Naive B cell (primary cell): ENCODE data around the gene IL3RA. TPM values are rescaled to one million over a fixed set of nuclear protein-coding genes. Genes with fewer than 3 reads are reported as not detected.
"Not testable (repeated sequence)": the region's sequence is repeated elsewhere in the genome, so short reads cannot be mapped to it uniquely, and the experiment has no call there.

ENCODE experiments used
- ATAC-seq, 2 donors: fragments of 150-1000 bp; cut with Tn5 transposase; 2 replicates each; pipeline ENCODE4 v1.10.0; 2021; ENCODE audit warnings: low read depth in 2 of 2, mild to moderate bottlenecking in 2 of 2, moderate library complexity in 2 of 2
- DNase-seq: peaks from one replicate; pipeline ENCODE4 v3.0.0; 2022
- H3K27ac Mint-ChIP-seq, 6 donors: one replicate each; pipeline ENCODE4 v1.8.0; 2020 to 2022; ENCODE audit warnings: mild to moderate bottlenecking in 6 of 6, mixed read lengths in 6 of 6, moderate library complexity in 5 of 6, inconsistent platforms in 2 of 6
- H3K27me3 Mint-ChIP-seq, 3 donors: one replicate each; pipeline ENCODE4 v1.8.0; 2021 to 2022; ENCODE audit warnings: mixed read lengths in 3 of 3, mild to moderate bottlenecking in 1 of 3
- H3K36me3 Mint-ChIP-seq, 2 donors: one replicate each; pipeline ENCODE4 v1.8.0; 2020 to 2022; ENCODE audit warnings: mixed read lengths in 2 of 2, inconsistent platforms in 1 of 2, mild to moderate bottlenecking in 1 of 2
- H3K4me1 Mint-ChIP-seq, 3 donors: one replicate each; pipeline ENCODE4 v1.8.0; 2020 to 2022; ENCODE audit warnings: mixed read lengths in 3 of 3, inconsistent platforms in 1 of 3, mild to moderate bottlenecking in 1 of 3, moderate library complexity in 1 of 3
- H3K4me3 Mint-ChIP-seq, 8 donors: one replicate each; pipeline ENCODE4 v1.8.0; 2020 to 2022; ENCODE audit warnings: mild to moderate bottlenecking in 8 of 8, mixed read lengths in 8 of 8, moderate library complexity in 8 of 8, inconsistent platforms in 2 of 8
- H3K9me3 Mint-ChIP-seq, 7 donors: one replicate each; pipeline ENCODE4 v1.8.0; 2020 to 2022; ENCODE audit warnings: mixed read lengths in 7 of 7, mild to moderate bottlenecking in 5 of 7, inconsistent platforms in 2 of 7, moderate library complexity in 1 of 7
- polyA plus RNA-seq, 6 donors: library from polyadenylated mRNA; unstranded; fragments of 300-500 nt; fragmentation: Illumina TruSeq; gene quantifications; one replicate each; pipeline ENCODE4 v1.2.3, GENCODE V29; 2021; ENCODE audit warnings: low read depth in 6 of 6

Gene IL3RA
- 10 to 100 TPM in 2 of 6 donors, 1 to 10 TPM in 4; 4.1 to 33.6 (median 7.5) TPM for polyA plus RNA-seq

GRCh38 chrX:1336331-1336943, at the start of gene IL3RA:
Gene IL3RA (plus strand): TSS chrX:1336785. CDS start chrX:1341766, 4,981 bp downstream.
- peaks cover 2 to 3% of the 10 kb centered on the region in 2 donors for H3K36me3 Mint-ChIP-seq
- ATAC-seq = peak; percentile 44 to 58
- H3K27ac Mint-ChIP-seq = peak within 1 kb of the TSS; percentile 69 to 97 (median 89)
- peaks cover 12 to 58% (median 16%) of the 10 kb centered on the region in 3 donors for H3K4me1 Mint-ChIP-seq
- DNase-seq = peak; percentile 48
- peak within 1 kb of the TSS; percentile 90 to 97 (median 95) for H3K4me3 Mint-ChIP-seq
- peaks cover 0 to 9% (median 3%) of the 10 kb centered on the region in 7 donors for H3K9me3 Mint-ChIP-seq
- no peaks in the 10 kb centered on the region for H3K27me3 Mint-ChIP-seq

DNA sequence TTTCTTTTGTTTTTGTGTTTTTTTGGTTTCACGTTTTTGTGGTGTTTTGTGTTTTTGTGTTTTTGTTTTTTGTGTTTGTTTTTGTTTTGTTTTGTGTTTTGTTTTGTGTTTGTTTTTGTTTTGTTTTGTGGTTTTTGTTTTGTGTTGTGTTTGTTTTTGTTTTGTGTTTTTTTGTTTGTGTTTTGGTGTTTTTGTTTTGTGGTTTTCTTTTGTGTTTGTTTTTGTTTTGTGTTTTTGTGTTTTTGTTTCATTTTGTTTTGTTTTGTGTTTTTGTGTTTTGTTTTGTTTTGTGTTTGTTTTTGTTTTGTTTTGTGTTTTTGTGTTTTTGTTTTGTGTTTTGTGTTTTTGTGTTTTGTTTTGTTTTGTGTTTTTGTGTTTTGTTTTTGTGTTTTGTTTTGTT, 47.0 kb upstream of the IL3RA start:
- Mint-ChIP-seq H3K9me3 (peaks cover 0 to 15% (median 6%) of the 10 kb centered on the region in 7 donors), H3K4me3 (peak overlapping the region in 2 of 8 donors; percentile 61 to 79), H3K4me1 (peaks cover 17 to 20% (median 17%) of the 10 kb centered on the region in 3 donors), H3K27me3 (peaks cover 1 to 10% (median 6%) of the 10 kb centered on the region in 3 donors), H3K27ac (peak overlapping the region in 5 of 6 donors; percentile 50 to 96 (median 75)), H3K36me3 (peaks cover 0 to 11% of the 10 kb centered on the region in 2 donors)
- ATAC-seq = no peak
- DNase-seq = no peak

DNA sequence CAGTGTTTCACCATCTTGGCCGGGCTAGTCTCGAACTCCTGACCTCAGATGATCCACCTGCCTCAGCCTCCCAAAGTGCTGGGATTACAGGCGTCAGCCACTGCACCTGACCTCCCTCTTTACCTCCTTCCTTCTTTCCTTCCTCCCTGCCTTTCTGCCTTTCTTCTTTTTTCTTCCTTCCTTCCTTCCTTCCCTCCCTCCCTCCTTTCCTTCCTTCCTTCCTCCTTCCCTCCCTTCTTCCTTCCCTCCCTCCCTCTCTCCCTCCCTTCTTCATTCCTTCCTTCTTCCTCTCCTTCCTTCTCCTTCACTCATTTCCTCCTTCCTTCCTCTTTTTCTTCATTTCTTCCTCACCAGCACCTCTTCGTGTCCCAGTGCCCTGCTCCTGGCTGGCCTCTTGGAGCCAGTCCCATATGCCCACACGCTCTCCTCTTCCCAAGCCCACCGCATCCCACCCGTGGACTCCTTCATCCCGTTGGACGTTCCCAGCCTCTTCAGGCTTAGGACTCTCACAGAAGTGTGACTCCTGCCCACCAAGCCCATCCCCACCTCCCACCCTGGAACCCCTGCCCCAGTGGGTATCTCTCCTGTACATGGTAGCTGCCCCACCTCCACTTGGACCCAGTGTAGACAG, 45.4 kb upstream of the IL3RA start:
- ATAC-seq (no peak), DNase-seq (no peak)
- peaks cover 0 to 15% (median 6%) of the 10 kb centered on the region in 7 donors for H3K9me3 Mint-ChIP-seq
- peaks cover 17 to 20% (median 17%) of the 10 kb centered on the region in 3 donors for H3K4me1 Mint-ChIP-seq
- no peak overlapping the region for H3K4me3 Mint-ChIP-seq
- H3K27me3 Mint-ChIP-seq = peaks cover 16 to 23% (median 18%) of the 10 kb centered on the region in 3 donors
- H3K36me3 Mint-ChIP-seq = peaks cover 0 to 11% of the 10 kb centered on the region in 2 donors
- H3K27ac Mint-ChIP-seq = no peak overlapping the region

DNA sequence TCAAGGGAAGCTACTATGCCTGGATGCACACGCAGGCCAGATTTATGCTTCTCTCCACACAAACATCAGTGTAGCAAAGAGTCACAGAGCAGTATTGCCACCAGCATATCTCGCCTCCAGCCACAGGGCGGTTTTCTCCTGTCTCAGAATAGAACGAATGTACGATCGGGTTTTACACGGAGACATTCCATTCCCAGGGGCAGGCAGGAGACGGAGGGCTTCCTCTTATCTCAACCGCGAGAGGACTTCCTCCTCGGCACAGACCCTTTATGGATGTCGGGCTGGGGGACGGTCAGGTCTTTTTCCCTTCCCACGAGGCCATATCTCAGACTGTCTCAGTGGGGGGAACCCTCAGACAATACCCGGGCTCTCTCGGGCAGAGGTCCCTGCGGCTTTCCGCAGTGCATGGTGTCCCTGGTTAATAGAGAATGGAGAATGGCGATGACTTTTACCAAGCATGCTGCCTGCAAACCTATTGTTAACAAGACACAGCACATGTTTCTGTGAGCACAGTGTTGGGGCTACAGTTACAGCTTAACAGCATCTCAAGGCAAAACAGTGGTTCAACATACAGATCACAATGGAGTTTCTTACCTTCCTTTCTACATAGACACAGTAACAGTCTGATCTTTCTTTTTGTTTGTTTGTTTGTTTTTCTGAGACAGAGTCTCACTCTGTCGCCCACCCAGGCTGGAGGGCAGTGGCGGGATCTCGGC, 43.9 kb upstream of the IL3RA start:
- Mint-ChIP-seq H3K9me3 (peaks cover 0 to 15% (median 6%) of the 10 kb centered on the region in 7 donors), H3K4me1 (peaks cover 17 to 20% (median 17%) of the 10 kb centered on the region in 3 donors), H3K4me3 (peak overlapping the region in 6 of 8 donors; percentile 1 to 75 (median 60)), H3K36me3 (peaks cover 0 to 11% of the 10 kb centered on the region in 2 donors), H3K27me3 (peaks cover 16 to 23% (median 20%) of the 10 kb centered on the region in 3 donors), H3K27ac (peak overlapping the region in 1 of 6 donors; percentile 88)
- no peak for DNase-seq
- ATAC-seq = peak; percentile 8 to 33

- Mint-ChIP-seq H3K36me3 (peaks cover 0 to 6% of the 10 kb centered on the region in 2 donors), H3K4me1 (peaks cover 15 to 20% (median 17%) of the 10 kb centered on the region in 3 donors), H3K27me3 (peaks cover 20 to 23% (median 20%) of the 10 kb centered on the region in 3 donors), H3K9me3 (peaks cover 0 to 11% (median 3%) of the 10 kb centered on the region in 7 donors), H3K27ac (no peak overlapping the region), H3K4me3 (no peak overlapping the region)
- no peak for ATAC-seq
- no peak for DNase-seq
Observed at GRCh38 chrX:1294301-1295067, 42.1 kb upstream of the IL3RA start.

DNA sequence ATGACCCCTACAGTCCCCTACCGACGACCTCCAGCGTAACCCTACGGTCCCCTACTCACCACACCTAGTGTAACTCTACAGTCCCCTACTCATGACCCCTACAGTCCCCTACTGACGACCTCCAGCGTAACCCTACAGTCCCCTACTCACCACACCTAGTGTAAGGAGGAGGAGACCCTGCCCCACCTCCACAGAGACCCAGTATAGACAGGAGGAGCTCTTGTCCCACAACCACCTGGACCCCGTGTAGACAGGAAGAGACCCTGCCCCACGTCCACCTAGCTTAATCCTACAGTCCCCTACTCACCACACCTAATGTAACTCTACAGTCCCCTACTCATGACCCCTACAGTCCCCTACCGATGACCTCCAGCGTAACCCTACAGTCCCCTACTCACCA, 41.0 kb upstream of the IL3RA start:
- Mint-ChIP-seq H3K4me1 (peaks cover 10 to 20% (median 17%) of the 10 kb centered on the region in 3 donors), H3K4me3 (no peak overlapping the region), H3K36me3 (no peaks in the 10 kb centered on the region), H3K27ac (no peak overlapping the region), H3K9me3 (peaks cover 0 to 5% (median 0%) of the 10 kb centered on the region in 7 donors), H3K27me3 (peaks cover 20 to 26% (median 20%) of the 10 kb centered on the region in 3 donors)
- DNase-seq (no peak), ATAC-seq (no peak)

GRCh38 chrX:1297591-1297990, 39.0 kb upstream of the IL3RA start:
- not testable (repeated sequence) for H3K9me3 Mint-ChIP-seq, H3K27ac Mint-ChIP-seq, H3K4me3 Mint-ChIP-seq, DNase-seq, H3K36me3 Mint-ChIP-seq, ATAC-seq
- Mint-ChIP-seq H3K4me1 (peaks cover under 1 to 12% (median 11%) of the 10 kb centered on the region in 3 donors), H3K27me3 (peaks cover 20 to 28% (median 20%) of the 10 kb centered on the region in 3 donors)

DNA sequence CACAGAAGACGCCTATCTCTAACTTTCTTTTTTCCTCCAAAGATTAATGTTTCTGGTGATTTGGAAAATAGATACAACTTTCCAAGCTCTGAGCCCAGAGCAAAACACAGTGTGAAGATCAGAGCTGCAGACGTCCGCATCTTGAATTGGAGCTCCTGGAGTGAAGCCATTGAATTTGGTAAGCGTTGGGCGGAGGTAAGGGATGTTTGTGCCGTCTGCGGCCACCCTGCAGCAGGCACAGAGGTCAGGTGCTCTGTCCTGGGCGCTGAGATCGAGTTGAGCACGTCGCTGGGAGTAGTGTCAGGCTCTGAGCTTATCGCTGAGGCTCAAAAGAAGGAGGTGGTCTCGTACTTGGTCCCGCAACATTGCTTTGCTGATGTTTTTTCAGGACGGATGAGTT, 36.1 kb upstream of the IL3RA start:
- ATAC-seq (no peak), DNase-seq (no peak)
- H3K4me1 Mint-ChIP-seq = no peaks in the 10 kb centered on the region
- H3K36me3 Mint-ChIP-seq = no peaks in the 10 kb centered on the region
- no peaks in the 10 kb centered on the region for H3K9me3 Mint-ChIP-seq
- no peak overlapping the region for H3K27ac Mint-ChIP-seq
- peaks cover 9 to 12% (median 11%) of the 10 kb centered on the region in 3 donors for H3K27me3 Mint-ChIP-seq
- H3K4me3 Mint-ChIP-seq = no peak overlapping the region

DNA sequence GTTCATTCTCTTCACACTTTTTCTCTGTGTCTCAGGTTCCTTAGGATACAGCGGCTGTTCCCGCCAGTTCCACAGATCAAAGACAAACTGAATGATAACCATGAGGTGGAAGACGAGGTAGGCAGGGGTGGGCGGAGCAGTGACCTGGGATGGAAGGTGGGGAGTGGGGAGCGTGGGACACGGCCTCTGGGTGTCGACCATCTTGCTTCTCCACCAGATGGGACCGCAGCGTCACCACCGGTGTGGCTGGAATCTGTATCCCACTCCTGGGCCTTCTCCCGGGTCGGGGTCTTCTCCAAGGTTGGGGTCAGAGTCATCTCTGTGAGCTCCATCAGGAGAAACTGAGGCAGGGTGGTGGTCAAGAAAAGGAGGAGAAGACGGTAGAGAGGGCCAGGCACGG, 31.2 kb upstream of the IL3RA start:
- Mint-ChIP-seq H3K27ac (peak overlapping the region in 1 of 6 donors; percentile 56), H3K4me3 (no peak overlapping the region), H3K4me1 (peaks cover 0 to 4% (median 0%) of the 10 kb centered on the region in 3 donors), H3K9me3 (peaks cover 4 to 24% (median 10%) of the 10 kb centered on the region in 7 donors), H3K36me3 (peaks cover 0 to 15% of the 10 kb centered on the region in 2 donors), H3K27me3 (peaks cover 5 to 19% (median 13%) of the 10 kb centered on the region in 3 donors)
- DNase-seq (no peak), ATAC-seq (no peak)

DNA sequence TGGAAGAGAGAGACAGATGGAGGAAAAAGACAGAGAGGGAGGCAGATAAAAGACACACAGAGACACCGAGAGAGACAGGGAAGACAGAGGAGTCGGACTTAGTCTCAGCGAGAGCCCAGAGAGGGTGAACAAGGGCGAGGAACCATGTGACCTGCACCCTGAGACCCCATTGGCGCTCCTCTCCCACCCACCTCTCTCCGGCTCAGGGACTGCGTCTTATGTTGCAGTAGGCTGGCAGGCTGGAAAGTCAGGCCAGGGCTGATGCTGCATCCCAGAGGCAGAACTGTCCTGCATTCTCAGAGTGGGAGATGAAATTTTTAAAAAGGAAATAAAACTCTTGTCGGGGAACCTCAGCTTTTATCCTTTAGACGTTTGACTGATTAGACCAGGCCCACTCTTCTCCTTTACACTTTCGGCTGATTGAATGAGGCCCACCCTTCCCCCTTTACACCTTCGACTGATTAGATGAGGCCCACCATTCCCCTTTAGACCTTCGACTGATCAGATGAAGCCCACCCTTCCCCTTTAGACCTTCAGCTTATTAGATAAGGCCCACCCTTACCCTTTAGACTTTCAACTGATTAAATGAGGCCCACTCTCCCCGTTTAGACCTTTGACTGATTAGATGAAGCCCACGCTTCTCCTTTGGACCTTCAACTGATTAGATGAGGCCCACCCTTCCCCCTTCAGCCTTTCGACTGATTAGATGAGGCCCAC, 29.5 kb upstream of the IL3RA start:
- H3K36me3 Mint-ChIP-seq = peaks cover 0 to 15% of the 10 kb centered on the region in 2 donors
- peaks cover 4 to 24% (median 10%) of the 10 kb centered on the region in 7 donors for H3K9me3 Mint-ChIP-seq
- H3K27ac Mint-ChIP-seq = peak overlapping the region in 4 of 6 donors; percentile 74 to 99 (median 91)
- peaks cover 0 to 4% (median 0%) of the 10 kb centered on the region in 3 donors for H3K4me1 Mint-ChIP-seq
- ATAC-seq (peak in 1 of 2 donors; percentile 13), DNase-seq (no peak)
- peaks cover 5 to 19% (median 10%) of the 10 kb centered on the region in 3 donors for H3K27me3 Mint-ChIP-seq
- H3K4me3 Mint-ChIP-seq = peak overlapping the region in 3 of 8 donors; percentile 13 to 34 (median 32)

DNA sequence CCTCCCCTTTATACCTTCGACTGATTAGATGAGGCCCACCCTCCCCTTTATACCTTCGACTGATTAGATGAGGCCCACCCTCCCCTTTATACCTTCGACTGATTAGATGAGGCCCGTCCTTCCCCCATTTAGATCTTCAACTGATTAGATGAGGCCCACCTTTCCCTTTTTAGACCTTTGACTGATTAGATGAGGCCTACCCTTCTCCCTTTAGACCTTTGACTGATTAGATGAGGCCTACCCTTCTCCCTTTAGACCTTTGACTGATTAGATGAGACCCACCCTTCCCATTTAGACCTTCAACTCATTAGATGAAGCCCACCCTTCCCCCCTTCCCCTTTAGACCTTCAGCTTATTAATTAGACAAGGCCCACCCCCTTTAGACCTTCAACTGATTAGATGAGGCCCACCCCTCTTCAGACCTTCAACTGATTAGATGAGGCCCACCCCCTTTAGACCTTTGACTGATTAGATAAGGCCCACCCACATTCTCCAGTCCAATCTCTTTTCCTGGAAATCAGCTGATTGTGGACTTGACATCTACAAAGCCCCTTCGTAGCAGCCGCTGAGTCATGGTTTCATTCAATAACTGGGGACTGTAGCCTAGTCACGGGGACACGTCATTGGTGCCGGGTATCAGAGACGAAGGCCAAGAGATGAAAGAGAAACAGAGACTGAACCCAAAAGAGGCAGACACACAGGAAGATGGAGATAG, 28.8 kb upstream of the IL3RA start:
- ATAC-seq (no peak), DNase-seq (no peak)
- Mint-ChIP-seq H3K27me3 (peaks cover 5 to 19% (median 10%) of the 10 kb centered on the region in 3 donors), H3K36me3 (peaks cover 0 to 15% of the 10 kb centered on the region in 2 donors), H3K9me3 (peaks cover 4 to 24% (median 10%) of the 10 kb centered on the region in 7 donors), H3K4me1 (peaks cover 0 to 4% (median 0%) of the 10 kb centered on the region in 3 donors), H3K4me3 (peak overlapping the region in 1 of 8 donors; percentile 29), H3K27ac (peak overlapping the region in 3 of 6 donors; percentile 74 to 99 (median 89))
